Measurements from ENCODE around the gene AGTRAP.

Gene AGTRAP

GRCh38 chr1:11693917-11694316 lies 42.0 kb upstream of the AGTRAP start:
- no peaks in the 10 kb centered on the region for H3K9me3 ChIP-seq (ENCODE audit: insufficient read depth, low read length, severe bottlenecking)
- DNase-seq (no peak), ATAC-seq (ENCODE audit: insufficient read depth, low read depth) (no peak)
- H3K9ac ChIP-seq (ENCODE audit: low read depth, low read length), result no peak overlapping the region
- H3K4me1 ChIP-seq (ENCODE audit: insufficient read depth, low read length), result peaks cover 25% of the 10 kb centered on the region
- peaks cover 14% of the 10 kb centered on the region for H3K27me3 ChIP-seq (ENCODE audit: insufficient read depth, low read length, poor library complexity)
- no peaks in the 10 kb centered on the region for H4K20me1 ChIP-seq (ENCODE audit: insufficient read depth, low read length)
- H3K4me2 ChIP-seq (ENCODE audit: insufficient read depth, low read length), result no peak overlapping the region
- peaks cover 8% of the 10 kb centered on the region; the same call in 1 of the 2 replicates for H3K79me2 ChIP-seq (ENCODE audit: insufficient read depth, low read length)
- peaks cover 3% of the 10 kb centered on the region; the same call in 1 of the 2 replicates for H3K36me3 ChIP-seq (ENCODE audit: insufficient read depth, low read length)
- H3K4me3 ChIP-seq (ENCODE audit: low read depth in 1 of 2, low read length in 2 of 2), result no peak overlapping the region
- no peak for TF ChIP-seq CTCF (IDR thresholded peaks at IDR 0.05; ENCODE audit: borderline replicate concordance, extremely low read depth, low read length, poor library complexity, severe bottlenecking)
- no peak for TF ChIP-seq EZH2 (IDR thresholded peaks at IDR 0.05; ENCODE audit: borderline replicate concordance, low read depth, low read length, severe bottlenecking)
- H3K27ac ChIP-seq (ENCODE audit: low read length), result no peak overlapping the region
- H2AFZ ChIP-seq (ENCODE audit: low read depth, low read length), result no peak overlapping the region

GRCh38 chr1:11695861-11696260 lies 40.1 kb upstream of the AGTRAP start:
- H3K27me3 ChIP-seq (ENCODE audit: insufficient read depth, low read length, poor library complexity), result peaks cover 10% of the 10 kb centered on the region
- H3K9ac ChIP-seq (ENCODE audit: low read depth, low read length), result no peak overlapping the region
- H3K4me3 ChIP-seq (ENCODE audit: low read depth in 1 of 2, low read length in 2 of 2), result no peak overlapping the region
- no peak for DNase-seq
- ATAC-seq (ENCODE audit: insufficient read depth, low read depth), result no peak
- peaks cover 11% of the 10 kb centered on the region; the same call in 1 of the 2 replicates for H3K4me1 ChIP-seq (ENCODE audit: insufficient read depth, low read length)
- 0 out of 2 replicates have a peak, but pooled peaks cover under 1% of the 10 kb centered on the region for H3K79me2 ChIP-seq (ENCODE audit: insufficient read depth, low read length)
- no peak for TF ChIP-seq EZH2 (IDR thresholded peaks at IDR 0.05; ENCODE audit: borderline replicate concordance, low read depth, low read length, severe bottlenecking)
- no peak for TF ChIP-seq CTCF (IDR thresholded peaks at IDR 0.05; ENCODE audit: borderline replicate concordance, extremely low read depth, low read length, poor library complexity, severe bottlenecking)
- H3K4me2 ChIP-seq (ENCODE audit: insufficient read depth, low read length), result no peak overlapping the region
- H4K20me1 ChIP-seq (ENCODE audit: insufficient read depth, low read length), result no peaks in the 10 kb centered on the region
- no peaks in the 10 kb centered on the region for H3K9me3 ChIP-seq (ENCODE audit: insufficient read depth, low read length, severe bottlenecking)
- H2AFZ ChIP-seq (ENCODE audit: low read depth, low read length), result no peak overlapping the region
- no peak overlapping the region for H3K27ac ChIP-seq (ENCODE audit: low read length)
- H3K36me3 ChIP-seq (ENCODE audit: insufficient read depth, low read length), result no peaks in the 10 kb centered on the region

- Histone ChIP-seq H3K36me3 (ENCODE audit: insufficient read depth, low read length) (no peaks in the 10 kb centered on the region), H3K27me3 (ENCODE audit: insufficient read depth, low read length, poor library complexity) (peaks cover 5% of the 10 kb centered on the region), H4K20me1 (ENCODE audit: insufficient read depth, low read length) (no peaks in the 10 kb centered on the region), H2AFZ (ENCODE audit: low read depth, low read length) (no peak overlapping the region), H3K27ac (ENCODE audit: low read length) (no peak overlapping the region), H3K4me2 (ENCODE audit: insufficient read depth, low read length) (no peak overlapping the region), H3K79me2 (ENCODE audit: insufficient read depth, low read length) (no peaks in the 10 kb centered on the region), H3K9ac (ENCODE audit: low read depth, low read length) (no peak overlapping the region), H3K4me1 (ENCODE audit: insufficient read depth, low read length) (no peaks in the 10 kb centered on the region), H3K4me3 (ENCODE audit: low read depth in 1 of 2, low read length in 2 of 2) (no peak overlapping the region), H3K9me3 (ENCODE audit: insufficient read depth, low read length, severe bottlenecking) (no peaks in the 10 kb centered on the region)
- no peak for DNase-seq
- no peak for ATAC-seq (ENCODE audit: insufficient read depth, low read depth)
- TF ChIP-seq CTCF (IDR thresholded peaks at IDR 0.05; ENCODE audit: borderline replicate concordance, extremely low read depth, low read length, poor library complexity, severe bottlenecking) (no peak), EZH2 (IDR thresholded peaks at IDR 0.05; ENCODE audit: borderline replicate concordance, low read depth, low read length, severe bottlenecking) (no peak)
Measured at GRCh38 chr1:11697188-11697892, 38.6 kb upstream of the AGTRAP start.

Measured in DND-41 (cell line).